Hypothalamus (tissue), 51 donors: ENCODE data around the gene CRTC1.
A peak's percentile ranks its signal among the peaks of the same experiment; 100 is the strongest.
"Not testable (repeated sequence)": the region's sequence is repeated elsewhere in the genome, so short reads cannot be mapped to it uniquely, and the experiment has no call there.

Experiments used
- DNase-seq, 51 donors: peaks; one replicate each; lab custom pipeline; 2025; lab: John Stamatoyannopoulos, UW

CRTC1 gene

GRCh38 chr19:18668252-18668631, 15.2 kb upstream of the CRTC1 start:
- no peak for DNase-seq

- no peak for DNase-seq
These were observed 14.5 kb upstream of the CRTC1 start for GRCh38 chr19:18668744-18669523.

- DNase-seq = no peak
These were observed 14.0 kb upstream of the CRTC1 start for GRCh38 chr19:18669524-18669817.

GRCh38 chr19:18669883-18670282, 13.6 kb upstream of the CRTC1 start:
- no peak for DNase-seq

- DNase-seq = peak in 1 of 51 donors; percentile 5
These were observed 13.2 kb upstream of the CRTC1 start for GRCh38 chr19:18670312-18670711.

- no peak for DNase-seq
These were observed 12.0 kb upstream of the CRTC1 start for GRCh38 chr19:18671303-18672043.

- peak in 1 of 51 donors; percentile 28 for DNase-seq
These were observed 11.4 kb upstream of the CRTC1 start for GRCh38 chr19:18672044-18672451.

GRCh38 chr19:18672606-18673337, 10.7 kb upstream of the CRTC1 start:
- peak in 35 of 51 donors; percentile 14 to 77 (median 42) for DNase-seq

- peak in 26 of 51 donors; percentile 6 to 71 (median 44) for DNase-seq
These were observed 8.9 kb upstream of the CRTC1 start for GRCh38 chr19:18674616-18675015.

GRCh38 chr19:18675779-18676178, 7.7 kb upstream of the CRTC1 start:
- no peak for DNase-seq

GRCh38 chr19:18676692-18677091, 6.8 kb upstream of the CRTC1 start:
- DNase-seq = no peak

- no peak for DNase-seq
These were observed 6.3 kb upstream of the CRTC1 start for GRCh38 chr19:18677156-18677555.

GRCh38 chr19:18680148-18680547, 3.3 kb upstream of the CRTC1 start:
- not testable (repeated sequence) for DNase-seq

GRCh38 chr19:18682807-18683108, 722 bp upstream of the CRTC1 start:
- DNase-seq = no peak

GRCh38 chr19:18683958-18684641, 620 bp downstream of the CRTC1 start:
- DNase-seq = no peak

GRCh38 chr19:18684642-18684993, 1.1 kb downstream of the CRTC1 start:
- no peak for DNase-seq

GRCh38 chr19:18685597-18686190, 2.2 kb downstream of the CRTC1 start:
- no peak for DNase-seq

- no peak for DNase-seq
These were observed 4.4 kb downstream of the CRTC1 start for GRCh38 chr19:18687740-18688465.

- no peak for DNase-seq
These were observed 12.5 kb downstream of the CRTC1 start for GRCh38 chr19:18696023-18696422.

GRCh38 chr19:18697680-18698079, 14.2 kb downstream of the CRTC1 start:
- peak in 1 of 51 donors; percentile 12 for DNase-seq
